Left ventricle myocardium inferior (tissue), 1 donor: ENCODE data around the gene GRIP2. TPM values are rescaled to one million over a fixed set of nuclear protein-coding genes. Genes with fewer than 3 reads are reported as not detected.

ENCODE experiments used
- DNase-seq: peaks from one replicate; pipeline ENCODE4 v3.0.0-alpha.2; 2020
- H3K27ac ChIP-seq: fragments of 200-600 bp; replicated peaks from 2 replicates; pipeline ENCODE4 v1.8.0; 2021
- H3K27me3 ChIP-seq: fragments of 200-600 bp; 2 replicates; pipeline ENCODE4 v1.8.0; 2021; ENCODE audit warnings: low read depth
- H3K36me3 ChIP-seq: fragments of 200-600 bp; 2 replicates; pipeline ENCODE4 v1.8.0; 2021
- H3K4me1 ChIP-seq: fragments of 200-600 bp; 2 replicates; pipeline ENCODE4 v1.8.0; 2021
- H3K4me3 ChIP-seq: fragments of 200-600 bp; 2 replicates; pipeline ENCODE4 v1.8.0; 2021; ENCODE audit warnings: mild to moderate bottlenecking, moderate library complexity
- H3K9me3 ChIP-seq: fragments of 200-600 bp; replicated peaks from 2 replicates; pipeline ENCODE4 v1.8.0; 2021
- intact Hi-C: fragments of 100-400 bp; cut with micrococcal nuclease; formaldehyde crosslinking; loops from one replicate; pipeline ENCODE4 v1.11.0; 2022
- total RNA-seq: library from RNA; stranded (reverse); fragmentation: NEBNext Ultra II Directional; extraction: Animal tissue kit (Norgen Biotek cat#: 25700); gene quantifications from one replicate; pipeline ENCODE4 v1.2.1, GENCODE V29; 2021
- TF ChIP-seq, protein P1 (sequence below): fragments of 200-600 bp; IDR thresholded peaks from 2 replicates; pipeline ENCODE4 v1.8.0; 2021; ENCODE audit warnings: antibody characterized with exemption, mild to moderate bottlenecking, borderline replicate concordance
- donor health status: DM: no; HTN: yes; CAD: no; lungs with severe emphysema.

GRIP2 gene
- total RNA-seq, 1 donor from 2014 or later = 59.1 TPM

GRCh38 chr3:14471690-14472089 is 68.5 kb downstream of the GRIP2 start:
- intact Hi-C loops = no loop called here
- H3K4me1 ChIP-seq = peaks cover 26% of the 10 kb centered on the region
- DNase-seq = no peak
- no peaks in the 10 kb centered on the region for H3K9me3 ChIP-seq
- peaks cover 54% of the 10 kb centered on the region for H3K36me3 ChIP-seq
- TF ChIP-seq, protein P1, sequence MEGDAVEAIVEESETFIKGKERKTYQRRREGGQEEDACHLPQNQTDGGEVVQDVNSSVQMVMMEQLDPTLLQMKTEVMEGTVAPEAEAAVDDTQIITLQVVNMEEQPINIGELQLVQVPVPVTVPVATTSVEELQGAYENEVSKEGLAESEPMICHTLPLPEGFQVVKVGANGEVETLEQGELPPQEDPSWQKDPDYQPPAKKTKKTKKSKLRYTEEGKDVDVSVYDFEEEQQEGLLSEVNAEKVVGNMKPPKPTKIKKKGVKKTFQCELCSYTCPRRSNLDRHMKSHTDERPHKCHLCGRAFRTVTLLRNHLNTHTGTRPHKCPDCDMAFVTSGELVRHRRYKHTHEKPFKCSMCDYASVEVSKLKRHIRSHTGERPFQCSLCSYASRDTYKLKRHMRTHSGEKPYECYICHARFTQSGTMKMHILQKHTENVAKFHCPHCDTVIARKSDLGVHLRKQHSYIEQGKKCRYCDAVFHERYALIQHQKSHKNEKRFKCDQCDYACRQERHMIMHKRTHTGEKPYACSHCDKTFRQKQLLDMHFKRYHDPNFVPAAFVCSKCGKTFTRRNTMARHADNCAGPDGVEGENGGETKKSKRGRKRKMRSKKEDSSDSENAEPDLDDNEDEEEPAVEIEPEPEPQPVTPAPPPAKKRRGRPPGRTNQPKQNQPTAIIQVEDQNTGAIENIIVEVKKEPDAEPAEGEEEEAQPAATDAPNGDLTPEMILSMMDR = no peak
- H3K4me3 ChIP-seq = no peak overlapping the region
- H3K27ac ChIP-seq = peak overlapping the region; percentile 69
- H3K27me3 ChIP-seq = peaks cover 13% of the 10 kb centered on the region

DNA sequence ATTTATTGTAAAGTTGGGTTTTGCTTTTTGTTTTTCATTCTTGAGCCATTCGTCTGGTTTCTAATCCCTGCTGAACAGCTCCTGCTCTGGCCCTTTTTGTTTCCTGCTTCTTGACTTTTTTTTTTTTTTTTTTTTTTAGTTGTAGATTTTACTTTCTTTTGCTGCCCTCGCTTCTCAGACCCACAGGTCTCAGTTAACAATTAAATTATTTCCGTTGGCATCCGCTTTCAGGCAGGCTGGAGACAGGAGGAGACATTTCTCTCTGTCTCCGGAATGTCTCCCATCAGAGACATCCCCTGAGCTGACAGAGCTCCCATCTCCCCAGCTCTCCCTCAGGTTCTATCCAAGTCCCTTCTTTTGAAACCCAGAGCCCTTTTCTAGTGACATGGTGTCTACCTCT is 69.1 kb downstream of the GRIP2 start:
- intact Hi-C loops = no loop called here
- Histone ChIP-seq H3K27ac (peak overlapping the region; percentile 69), H3K27me3 (peaks cover 20% of the 10 kb centered on the region), H3K4me1 (peaks cover 26% of the 10 kb centered on the region), H3K36me3 (peaks cover 52% of the 10 kb centered on the region), H3K4me3 (no peak overlapping the region), H3K9me3 (no peaks in the 10 kb centered on the region)
- DNase-seq = no peak
- TF ChIP-seq, protein P1 = no peak

GRCh38 chr3:14470461-14470860 is 69.7 kb downstream of the GRIP2 start:
- intact Hi-C loops = no loop called here
- peak overlapping the region; percentile 69 for H3K27ac ChIP-seq
- peaks cover 48% of the 10 kb centered on the region for H3K36me3 ChIP-seq
- no peak overlapping the region for H3K4me3 ChIP-seq
- H3K27me3 ChIP-seq = peaks cover 23% of the 10 kb centered on the region
- TF ChIP-seq, protein P1 = no peak
- H3K4me1 ChIP-seq = peaks cover 26% of the 10 kb centered on the region
- H3K9me3 ChIP-seq = no peaks in the 10 kb centered on the region
- DNase-seq = no peak

GRCh38 chr3:14468621-14468981 is 71.5 kb downstream of the GRIP2 start:
- Histone ChIP-seq H3K36me3 (peaks cover 51% of the 10 kb centered on the region), H3K27me3 (peaks cover 42% of the 10 kb centered on the region), H3K4me3 (no peak overlapping the region), H3K9me3 (no peaks in the 10 kb centered on the region), H3K4me1 (peaks cover 31% of the 10 kb centered on the region), H3K27ac (no peak overlapping the region)
- TF ChIP-seq, protein P1 = no peak
- intact Hi-C loops = loop anchor here (5.0 kb wide), 1 partner anchor 206 kb away; no protein-coding TSS in a partner anchor
- no peak for DNase-seq

DNA sequence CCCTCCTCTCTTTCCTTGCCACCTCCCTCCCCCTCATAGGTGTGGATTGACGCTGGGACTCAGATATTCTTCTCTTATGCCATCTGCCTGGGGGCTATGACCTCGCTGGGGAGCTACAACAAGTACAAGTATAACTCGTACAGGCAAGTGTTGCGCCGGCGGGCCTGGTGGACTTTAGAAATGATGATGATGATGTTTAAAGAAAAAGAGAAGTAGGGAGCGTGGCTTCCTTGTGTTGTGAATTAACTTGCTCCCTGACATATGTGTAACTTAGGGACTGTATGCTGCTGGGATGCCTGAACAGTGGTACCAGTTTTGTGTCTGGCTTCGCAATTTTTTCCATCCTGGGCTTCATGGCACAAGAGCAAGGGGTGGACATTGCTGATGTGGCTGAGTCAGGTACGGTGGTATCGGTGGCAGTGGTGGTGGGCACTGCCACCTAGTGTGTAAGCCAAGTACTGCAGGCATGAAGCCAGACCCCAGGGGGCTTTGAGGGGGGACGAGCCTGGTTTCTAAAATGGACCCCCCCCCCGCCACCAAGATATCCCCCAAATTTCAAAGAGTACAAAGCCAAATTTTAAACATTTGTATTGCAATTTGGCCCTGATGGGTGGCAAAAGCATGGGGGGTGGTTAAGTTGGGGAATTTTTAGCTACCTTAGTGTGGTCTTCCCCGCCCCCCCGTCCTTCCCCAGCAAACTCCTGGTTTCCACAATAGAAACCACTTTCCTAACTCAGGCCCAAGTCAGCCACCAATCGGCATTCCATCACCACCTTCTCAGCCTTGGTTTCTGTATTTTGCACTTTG is 72.1 kb downstream of the GRIP2 start:
- H3K36me3 ChIP-seq = peaks cover 51% of the 10 kb centered on the region
- intact Hi-C loops = loop anchor here (5.0 kb wide), 1 partner anchor 206 kb away; no protein-coding TSS in a partner anchor

More for the DNA sequence above, 72.1 kb downstream of the GRIP2 start:
- peaks cover 35% of the 10 kb centered on the region for H3K4me1 ChIP-seq
- peak overlapping the region; percentile 5 for H3K27ac ChIP-seq
- H3K9me3 ChIP-seq = no peaks in the 10 kb centered on the region
- TF ChIP-seq, protein P1 = peak; percentile 92
- H3K27me3 ChIP-seq = peaks cover 48% of the 10 kb centered on the region
- DNase-seq = no peak
- no peak overlapping the region for H3K4me3 ChIP-seq
